ENCODE measurements around the gene KIRREL1.

Gene KIRREL1

GRCh38 chr1:158005224-158005623, 11.8 kb downstream of the KIRREL1 start:
- in situ Hi-C loops (cut with MboI; ENCODE audit: low sequenced_read_pairs), result no loop called here

GRCh38 chr1:158007180-158007579, 13.7 kb downstream of the KIRREL1 start:
- in situ Hi-C loops (cut with MboI; ENCODE audit: low sequenced_read_pairs), result no loop called here

- in situ Hi-C loops (cut with MboI; ENCODE audit: low sequenced_read_pairs), result no loop called here
Measured at GRCh38 chr1:158007667-158008386, 14.4 kb downstream of the KIRREL1 start.

- in situ Hi-C loops (cut with MboI; ENCODE audit: low sequenced_read_pairs), result no loop called here
Measured at GRCh38 chr1:158008630-158009029, 15.2 kb downstream of the KIRREL1 start.

- in situ Hi-C loops (cut with MboI; ENCODE audit: low sequenced_read_pairs), result no loop called here
Measured at GRCh38 chr1:158011714-158012113, 18.3 kb downstream of the KIRREL1 start.

- in situ Hi-C loops (cut with MboI; ENCODE audit: low sequenced_read_pairs), result no loop called here
Measured at GRCh38 chr1:158013840-158014730, 20.6 kb downstream of the KIRREL1 start.

- in situ Hi-C loops (cut with MboI; ENCODE audit: low sequenced_read_pairs), result no loop called here
Measured at GRCh38 chr1:158014731-158015320, 21.4 kb downstream of the KIRREL1 start.

- in situ Hi-C loops (cut with MboI; ENCODE audit: low sequenced_read_pairs), result no loop called here
Measured at GRCh38 chr1:158016651-158017335, 23.3 kb downstream of the KIRREL1 start.

GRCh38 chr1:158017800-158018595, 24.6 kb downstream of the KIRREL1 start:
- in situ Hi-C loops (cut with MboI; ENCODE audit: low sequenced_read_pairs), result no loop called here

- in situ Hi-C loops (cut with MboI; ENCODE audit: low sequenced_read_pairs), result no loop called here
Measured at GRCh38 chr1:158019171-158019868, 25.9 kb downstream of the KIRREL1 start.

- in situ Hi-C loops (cut with MboI; ENCODE audit: low sequenced_read_pairs), result no loop called here
Measured at GRCh38 chr1:158020259-158020885, 26.9 kb downstream of the KIRREL1 start.

- in situ Hi-C loops (cut with MboI; ENCODE audit: low sequenced_read_pairs), result no loop called here
Measured at GRCh38 chr1:158020886-158021620, 27.6 kb downstream of the KIRREL1 start.

GRCh38 chr1:158021721-158022120, 28.3 kb downstream of the KIRREL1 start:
- in situ Hi-C loops (cut with MboI; ENCODE audit: low sequenced_read_pairs), result no loop called here

GRCh38 chr1:158022554-158023312, 29.3 kb downstream of the KIRREL1 start:
- in situ Hi-C loops (cut with MboI; ENCODE audit: low sequenced_read_pairs), result no loop called here

GRCh38 chr1:158024737-158025136, 31.3 kb downstream of the KIRREL1 start:
- in situ Hi-C loops (cut with MboI; ENCODE audit: low sequenced_read_pairs), result no loop called here

- in situ Hi-C loops (cut with MboI; ENCODE audit: low sequenced_read_pairs), result no loop called here
Measured at GRCh38 chr1:158025576-158026230, 32.3 kb downstream of the KIRREL1 start.

- in situ Hi-C loops (cut with MboI; ENCODE audit: low sequenced_read_pairs), result no loop called here
Measured at GRCh38 chr1:158026651-158027050, 33.2 kb downstream of the KIRREL1 start.
